Activated T-cell treated with anti-CD3 and anti-CD28 coated beads for 24 hours (primary cell): ENCODE results near the gene LDLR.
"Not testable (repeated sequence)": the region's sequence is repeated elsewhere in the genome, so short reads cannot be mapped to it uniquely, and the experiment has no call there.

Experiments used
- DNase-seq: peaks from one replicate; pipeline ENCODE4 v3.0.0-alpha.2; 2020; ENCODE audit warnings: low read depth

The LDLR gene

GRCh38 chr19:11141937-11142527 lies 52.8 kb downstream of the LDLR start:
- no peak for DNase-seq

- no peak for DNase-seq
Observed at GRCh38 chr19:11142528-11143171, 53.4 kb downstream of the LDLR start.

- no peak for DNase-seq
Observed at GRCh38 chr19:11145536-11145924, 56.3 kb downstream of the LDLR start.

GRCh38 chr19:11148001-11148400 lies 58.7 kb downstream of the LDLR start:
- no peak for DNase-seq

- DNase-seq = no peak
Observed at GRCh38 chr19:11151181-11151580, 61.9 kb downstream of the LDLR start.

GRCh38 chr19:11152318-11153062 lies 63.2 kb downstream of the LDLR start:
- DNase-seq = no peak

GRCh38 chr19:11154683-11155047 lies 65.4 kb downstream of the LDLR start:
- DNase-seq = no peak

GRCh38 chr19:11155373-11156120 lies 66.3 kb downstream of the LDLR start, which contains the start of gene SPC24:
SPC24 (minus strand) TSS chr19:11155782; CDS start chr19:11155776, 6 bp downstream.
- peak; percentile 90 for DNase-seq

GRCh38 chr19:11159598-11160439 lies 70.6 kb downstream of the LDLR start:
- DNase-seq = no peak

GRCh38 chr19:11160440-11160768 lies 71.1 kb downstream of the LDLR start:
- DNase-seq = not testable (repeated sequence)

- no peak for DNase-seq
Observed at GRCh38 chr19:11164296-11164695, 75.0 kb downstream of the LDLR start.

- no peak for DNase-seq
Observed at GRCh38 chr19:11164879-11165406, 75.7 kb downstream of the LDLR start.

- DNase-seq = no peak
Observed at GRCh38 chr19:11165486-11166030, 76.3 kb downstream of the LDLR start.

GRCh38 chr19:11166281-11167142 lies 77.2 kb downstream of the LDLR start:
- DNase-seq = no peak

- DNase-seq = no peak
Observed at GRCh38 chr19:11168568-11168967, 79.3 kb downstream of the LDLR start.

- no peak for DNase-seq
Observed at GRCh38 chr19:11169896-11170678, 80.8 kb downstream of the LDLR start.

GRCh38 chr19:11171144-11171543 lies 81.9 kb downstream of the LDLR start:
- no peak for DNase-seq

- DNase-seq = no peak
Observed at GRCh38 chr19:11172576-11172975, 83.3 kb downstream of the LDLR start.

GRCh38 chr19:11173516-11174155 lies 84.4 kb downstream of the LDLR start:
- no peak for DNase-seq
